Kidney capillary endothelial cell (primary cell): Measurements from ENCODE around the gene SHANK2.
"Not testable (repeated sequence)": the region's sequence is repeated elsewhere in the genome, so short reads cannot be mapped to it uniquely, and the experiment has no call there.

Experiments
- DNase-seq: peaks from one replicate; pipeline ENCODE4 v3.0.0-alpha.2; 2018; ENCODE audit warnings: low spot score

Gene SHANK2

DNA sequence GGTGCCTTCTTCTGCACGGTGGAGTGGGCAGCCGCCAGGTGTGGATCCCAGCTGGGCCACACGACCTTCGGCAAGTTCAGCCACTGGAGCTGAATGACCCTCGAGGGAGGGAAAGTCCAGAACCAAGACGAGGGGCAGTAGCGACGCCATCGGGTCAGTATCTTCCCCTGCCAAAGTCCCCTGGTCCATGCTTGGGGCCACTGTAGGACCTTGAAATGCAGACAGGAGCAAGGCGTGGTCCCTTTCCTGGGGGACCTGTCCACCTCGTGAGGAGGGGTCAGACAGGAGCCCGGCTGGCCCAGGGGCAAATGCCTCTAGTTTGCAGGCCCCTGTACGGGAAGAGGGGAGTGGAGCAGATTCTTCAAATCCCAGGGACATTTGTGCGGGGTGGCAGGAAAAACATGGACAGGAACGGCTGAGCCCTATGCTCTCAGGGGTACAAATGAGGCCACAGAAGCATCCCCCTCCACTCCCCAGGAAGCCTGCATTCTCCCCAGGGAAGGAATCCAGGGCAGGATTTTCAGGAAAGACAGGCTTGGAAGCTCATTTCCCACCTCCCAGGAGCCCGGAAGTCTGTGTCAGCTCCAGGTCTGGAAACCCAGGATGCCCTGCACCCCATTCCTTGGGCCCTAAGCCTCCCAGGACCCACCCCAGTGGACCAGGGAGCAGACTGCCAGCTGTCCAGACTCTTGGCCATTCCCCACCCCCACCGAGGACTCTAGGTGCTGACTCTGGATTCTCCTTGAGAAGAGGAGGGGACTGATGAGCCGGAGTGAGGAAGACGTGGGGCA is 6.6 kb downstream of the SHANK2 start:
- DNase-seq = no peak

DNA sequence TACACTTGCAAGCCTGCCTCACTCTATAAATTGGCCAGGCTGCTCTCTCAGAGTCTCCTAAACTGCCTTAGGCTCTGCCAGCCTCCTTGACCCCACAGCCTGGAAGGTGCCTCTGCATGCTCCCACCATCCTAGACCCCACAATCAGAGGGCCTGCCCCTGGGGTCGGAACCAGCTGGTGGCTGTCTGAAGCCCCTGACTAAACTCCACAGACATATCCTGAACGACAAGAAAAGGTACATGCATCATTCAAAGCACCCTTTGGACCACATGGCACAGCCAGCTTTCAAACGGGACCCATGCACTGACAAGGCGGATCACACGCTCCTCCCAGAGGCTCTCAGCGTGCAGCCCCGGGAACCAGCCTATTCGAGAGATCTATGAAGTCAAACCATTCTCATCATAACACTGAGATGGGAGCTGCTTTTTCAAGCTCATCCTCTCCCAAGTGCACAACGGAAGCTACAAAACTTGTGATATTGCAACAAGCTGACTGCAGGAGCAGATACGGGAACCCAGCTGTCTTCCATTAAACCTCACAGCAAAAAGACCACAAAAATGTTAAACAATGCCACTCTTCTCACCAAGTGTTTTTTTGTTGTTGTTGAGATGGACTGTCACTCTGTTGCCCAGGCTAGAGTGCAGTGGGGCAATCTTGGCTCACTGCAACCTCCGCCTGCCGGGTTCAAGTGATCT is 8.1 kb downstream of the SHANK2 start:
- DNase-seq = no peak

DNA sequence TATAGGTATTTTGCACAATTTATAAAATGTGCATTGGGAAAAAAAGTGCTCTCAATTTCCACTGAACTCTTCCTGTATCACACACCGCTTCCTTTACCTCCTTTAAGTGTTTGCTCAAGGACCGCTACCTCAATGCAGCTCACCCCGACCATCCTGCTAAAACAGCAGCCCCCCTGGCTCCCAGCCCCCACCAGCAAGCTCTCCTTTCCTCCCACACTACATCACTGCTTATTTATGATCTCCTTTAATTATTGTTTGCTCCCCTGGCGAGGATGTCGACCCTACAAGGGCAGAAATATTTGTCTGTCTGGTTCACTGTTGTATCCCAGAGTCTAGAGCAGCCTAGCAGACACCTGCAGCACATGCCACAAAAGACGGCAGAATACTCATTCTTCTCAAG is 10.0 kb downstream of the SHANK2 start:
- DNase-seq = no peak

DNA sequence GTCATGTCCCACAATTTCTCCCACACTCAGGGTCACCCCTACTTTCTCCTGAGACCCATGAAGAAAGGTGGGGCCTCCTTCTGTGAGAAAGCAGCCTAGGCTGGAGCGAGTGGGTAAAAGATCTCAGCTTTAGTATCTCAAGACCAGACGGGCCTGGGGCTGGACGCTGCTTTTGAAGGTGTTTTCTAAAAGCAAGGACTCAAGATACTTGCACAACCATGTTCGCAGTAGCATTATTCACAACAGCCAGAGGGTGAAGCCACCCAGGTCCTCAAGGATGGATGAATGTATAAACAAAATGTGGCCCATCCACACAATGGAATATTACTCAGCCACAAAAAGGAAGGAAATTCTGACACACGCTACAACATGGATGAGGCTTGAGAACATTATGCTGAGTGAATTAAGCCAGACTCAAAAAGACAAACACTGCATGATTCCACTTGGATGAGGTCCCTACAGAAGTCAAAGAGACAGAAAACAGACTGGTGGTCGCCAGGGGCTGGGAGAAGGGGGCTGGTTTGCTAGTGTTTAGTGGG is 10.6 kb downstream of the SHANK2 start:
- no peak for DNase-seq

DNA sequence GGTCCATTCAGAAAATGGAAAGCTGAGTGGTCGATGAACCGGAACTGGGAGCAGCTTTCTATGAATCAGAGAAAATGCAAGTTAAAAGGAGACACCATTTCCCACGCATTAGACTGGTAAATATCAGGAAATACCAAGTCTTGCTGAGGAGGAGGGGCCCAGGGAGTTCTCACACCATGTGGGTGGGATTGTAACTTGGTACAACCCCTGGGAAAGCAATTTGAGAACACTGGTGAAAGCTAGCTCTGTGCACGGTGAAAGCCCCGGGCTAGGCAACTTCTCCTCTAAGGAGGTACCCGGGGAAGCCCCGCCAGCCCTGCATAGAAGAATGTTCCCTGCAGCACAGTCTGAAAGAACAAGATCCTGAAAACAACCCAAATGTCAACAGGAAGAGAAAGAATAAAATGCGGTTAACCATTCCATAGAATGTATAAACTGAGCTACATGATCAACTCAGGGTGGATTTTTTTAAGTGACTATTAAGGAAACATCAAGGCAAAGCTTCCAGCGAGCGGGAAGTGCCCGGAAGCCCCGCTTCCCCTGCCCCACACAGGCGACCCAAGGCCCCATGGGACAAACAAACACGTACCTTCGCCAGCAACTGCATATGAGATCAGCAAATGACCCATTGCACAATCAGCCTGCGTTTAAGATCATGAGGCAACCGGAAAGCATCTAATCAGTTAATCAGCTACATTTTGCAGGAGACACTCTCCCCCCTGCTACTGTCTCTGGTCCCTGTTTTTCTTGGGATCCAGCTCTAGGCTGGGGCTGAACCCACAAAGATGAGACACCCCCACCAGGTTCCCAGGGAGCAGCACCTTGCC is 11.3 kb downstream of the SHANK2 start:
- DNase-seq = peak; percentile 37

DNA sequence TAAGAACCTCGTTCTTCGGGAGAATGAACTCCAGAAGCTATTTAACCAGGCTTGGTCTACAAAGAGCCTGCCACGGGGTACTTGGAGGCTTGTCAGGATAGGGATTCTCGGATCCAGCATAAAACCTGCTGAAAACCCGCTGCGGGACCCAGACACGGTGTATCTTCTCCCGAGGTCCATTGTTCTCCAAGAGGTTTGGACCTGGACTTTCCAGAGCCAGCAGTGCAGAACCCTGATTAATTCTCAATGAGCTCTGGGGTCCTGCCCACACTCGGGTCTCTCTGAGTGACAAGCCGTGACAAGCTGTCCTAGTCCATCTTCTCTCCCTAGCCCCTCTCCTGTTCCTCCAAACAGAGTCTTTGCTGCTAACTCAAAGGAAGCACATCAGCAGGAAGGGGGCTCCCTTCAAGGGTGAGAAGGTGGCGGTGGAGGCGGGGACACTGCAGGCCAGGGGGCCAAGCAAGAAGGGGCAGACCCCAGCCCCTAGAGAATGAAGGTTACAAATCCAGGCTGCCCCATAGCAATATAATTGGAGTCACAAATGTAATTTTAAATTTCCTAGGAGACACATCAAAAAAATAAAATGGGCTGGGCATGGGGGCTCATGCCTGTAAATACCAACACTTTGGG is 12.2 kb downstream of the SHANK2 start:
- no peak for DNase-seq

DNA sequence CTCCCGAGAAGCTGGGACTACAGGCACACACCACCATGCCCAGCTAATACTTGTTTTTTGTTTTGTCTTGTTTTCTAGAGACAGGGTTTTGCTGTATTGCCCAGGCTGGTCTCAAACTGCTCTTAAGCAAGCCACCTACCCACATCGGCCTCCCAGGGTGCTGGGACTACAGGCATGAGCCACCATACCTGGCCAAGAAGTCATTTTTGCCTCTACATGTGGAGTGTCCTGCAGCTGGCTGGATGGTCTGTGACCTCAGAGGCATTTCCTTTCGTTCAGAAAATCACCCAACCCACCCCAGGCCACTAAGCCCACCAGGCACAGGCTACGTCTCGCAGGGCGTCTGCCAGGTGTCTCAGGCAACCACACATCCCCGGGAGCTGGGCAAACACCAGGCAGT is 12.8 kb downstream of the SHANK2 start:
- DNase-seq = no peak

DNA sequence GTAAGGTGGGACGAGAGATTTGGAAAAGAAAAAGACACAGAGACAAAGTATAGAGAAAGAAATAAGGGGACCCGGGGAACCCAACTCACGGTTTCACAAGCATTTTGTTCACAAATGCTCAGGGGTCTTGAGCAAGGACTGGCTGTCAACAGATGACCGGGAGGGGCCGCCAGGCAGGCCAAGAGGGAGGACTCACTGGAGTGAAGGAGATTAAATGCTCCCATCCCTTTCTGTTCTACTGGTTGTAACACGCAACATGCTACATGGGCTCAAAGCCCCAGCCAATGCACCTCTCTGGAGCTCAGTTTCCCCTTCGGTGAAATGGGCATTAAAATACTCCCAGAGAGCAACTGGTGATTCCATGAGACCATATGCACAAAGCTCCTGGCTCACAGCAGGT is 13.4 kb downstream of the SHANK2 start:
- DNase-seq = no peak

DNA sequence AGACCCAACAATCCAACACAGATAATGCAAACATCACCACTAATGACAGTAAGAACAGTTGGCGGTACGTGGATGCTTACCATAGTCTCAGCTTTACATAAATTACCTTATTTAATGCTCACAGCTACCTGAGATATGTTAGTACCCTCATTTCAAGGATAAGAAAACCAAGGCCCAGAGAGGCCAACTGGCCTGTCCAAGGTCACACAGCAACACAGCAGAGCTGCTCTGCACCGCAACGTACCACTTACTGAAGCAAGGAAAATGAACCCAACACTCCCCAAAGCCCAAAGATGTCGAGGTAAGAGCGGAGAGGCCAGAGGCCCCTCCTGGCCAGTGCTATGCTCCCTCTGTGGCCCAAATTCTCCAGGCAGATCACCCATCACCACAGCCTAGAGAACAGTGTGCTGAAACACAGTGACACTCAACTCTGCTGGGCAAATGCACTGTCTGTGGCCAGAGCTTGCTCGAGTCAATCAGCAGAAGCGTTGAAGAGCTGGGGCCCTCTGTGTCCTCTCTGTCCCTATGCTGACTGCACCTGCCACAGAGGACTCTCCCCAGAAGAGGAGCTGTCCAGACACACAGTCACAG is 14.0 kb downstream of the SHANK2 start:
- DNase-seq = no peak

DNA sequence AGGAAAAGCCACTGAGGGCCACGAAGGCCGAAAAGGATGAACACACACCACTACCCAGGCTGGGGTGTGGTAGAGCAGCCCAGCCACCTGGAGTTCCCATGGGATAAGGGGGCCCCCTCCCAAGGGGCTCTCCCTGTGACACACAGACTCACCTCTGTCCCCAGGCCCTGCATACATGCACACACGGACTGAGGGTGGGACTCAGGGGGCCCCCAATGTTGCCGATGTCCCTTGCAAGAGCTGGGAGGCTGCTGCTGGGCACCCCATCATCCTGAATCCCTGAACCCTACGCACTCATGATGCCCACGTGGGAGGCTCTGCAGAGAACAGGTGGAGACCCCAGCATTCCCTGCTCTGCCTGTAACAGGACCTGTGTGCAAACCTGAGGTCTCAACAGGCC is 14.5 kb downstream of the SHANK2 start:
- DNase-seq = no peak

DNA sequence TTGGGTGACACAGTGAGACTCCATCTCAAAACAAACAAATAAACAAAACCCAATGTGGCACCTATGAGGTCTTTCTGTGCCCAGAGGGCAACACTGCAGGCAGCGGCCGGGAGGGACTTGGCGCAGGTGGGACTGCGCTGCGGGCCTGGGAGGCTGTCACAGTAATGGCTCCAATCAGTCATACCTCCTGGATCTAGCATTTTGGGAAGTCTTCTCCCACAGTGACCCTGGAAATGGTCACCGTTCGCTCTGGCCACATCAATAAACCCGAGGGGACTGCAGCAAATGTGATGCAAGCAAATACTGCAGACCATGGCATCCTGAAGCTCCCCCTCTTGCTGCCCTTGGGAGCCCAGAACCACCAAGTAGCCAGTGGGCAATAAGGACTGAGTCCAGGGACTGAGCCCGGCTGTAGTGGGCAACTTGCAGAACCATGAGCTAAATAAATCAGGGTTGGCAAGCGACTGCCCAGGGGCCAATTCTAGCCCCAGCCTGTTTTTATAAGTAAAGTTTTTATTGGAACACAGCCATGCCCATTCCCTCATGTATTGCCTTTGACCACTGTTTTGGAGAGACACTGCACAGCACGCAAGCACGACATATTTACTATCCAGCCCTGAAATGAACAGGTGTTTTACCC is 15.4 kb downstream of the SHANK2 start:
- no peak for DNase-seq

DNA sequence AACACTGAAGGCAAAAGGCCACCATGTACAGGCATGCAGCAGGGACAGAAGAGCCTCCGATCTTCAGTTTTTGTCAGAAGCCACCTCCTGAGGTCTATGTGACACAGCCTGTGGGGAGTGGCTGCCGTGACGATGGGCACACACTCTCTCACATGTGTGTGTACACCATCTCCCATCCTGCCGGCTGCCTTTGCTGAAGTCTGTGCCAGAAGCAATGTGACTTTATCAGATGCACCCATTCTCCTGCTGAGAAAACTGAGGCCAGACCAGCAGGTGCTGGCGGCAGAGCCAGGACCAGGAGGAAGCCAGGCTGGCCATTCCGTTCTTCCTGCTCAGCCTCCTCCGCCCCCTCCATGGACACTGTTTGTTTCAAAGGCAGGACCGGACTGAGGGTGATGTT is 16.7 kb downstream of the SHANK2 start:
- no peak for DNase-seq

DNA sequence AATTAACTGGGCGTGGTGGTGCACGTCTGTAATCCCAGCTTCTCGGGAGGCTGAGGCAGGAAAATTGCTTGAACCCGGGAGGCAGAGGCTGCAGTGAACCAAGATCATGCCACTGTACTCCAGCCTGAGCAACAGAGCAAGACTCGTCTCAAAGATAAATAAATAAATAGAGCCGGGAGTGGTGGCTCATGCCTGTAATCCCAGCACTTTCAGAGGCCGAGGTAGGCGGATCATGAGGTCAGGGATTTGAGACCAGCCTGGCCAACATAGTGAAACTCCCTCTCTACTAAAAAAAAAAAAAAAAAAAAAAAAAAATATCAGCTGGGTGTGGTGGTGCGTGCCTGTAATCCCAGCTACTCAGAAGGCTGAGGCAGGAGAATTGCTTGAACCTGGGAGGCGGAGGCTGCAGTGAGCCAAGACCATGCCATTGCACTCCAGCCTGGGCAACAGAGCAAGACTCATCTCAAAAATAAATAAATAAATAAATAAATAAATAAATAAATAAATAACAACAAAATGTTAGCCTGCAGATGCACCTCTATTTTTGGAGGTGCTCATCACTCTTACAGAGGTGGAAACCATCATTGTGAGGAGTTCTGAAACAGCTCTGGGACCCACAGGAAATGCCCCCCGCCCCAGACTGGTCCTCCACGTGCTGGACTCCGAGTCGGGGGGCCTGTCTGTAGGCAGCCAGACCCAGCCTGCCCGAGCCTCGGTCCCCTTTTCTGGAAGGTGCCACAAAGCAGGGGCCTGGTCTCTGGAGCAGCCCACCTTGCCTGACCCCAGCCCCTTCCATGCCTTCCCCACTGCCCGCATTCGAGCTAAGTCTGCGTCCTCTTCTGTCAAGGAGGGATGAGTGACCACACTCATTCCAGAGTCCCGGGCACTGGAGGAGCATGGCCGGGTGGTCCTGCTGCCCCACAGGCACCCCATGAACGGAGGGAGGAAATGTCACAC is 18.2 kb downstream of the SHANK2 start:
- not testable (repeated sequence) for DNase-seq

DNA sequence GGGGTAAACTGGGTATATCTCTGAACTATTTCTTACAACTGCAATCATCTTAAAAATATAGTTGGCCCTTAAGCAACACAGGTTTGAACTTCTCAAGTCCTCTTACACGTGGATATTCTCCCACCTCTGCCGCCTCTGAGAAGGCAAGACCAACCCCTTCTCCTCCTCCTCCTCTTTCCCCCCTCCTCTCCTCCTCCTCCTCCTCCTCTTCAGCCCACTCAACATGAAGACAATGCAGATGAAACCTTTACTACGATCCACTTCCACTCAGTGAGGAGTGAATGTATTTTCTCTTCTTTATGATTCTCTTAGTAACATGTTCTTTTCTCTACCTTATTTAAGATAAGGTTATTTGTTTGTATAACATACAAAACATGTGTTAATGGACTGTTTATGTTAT is 20.0 kb downstream of the SHANK2 start:
- DNase-seq = no peak

DNA sequence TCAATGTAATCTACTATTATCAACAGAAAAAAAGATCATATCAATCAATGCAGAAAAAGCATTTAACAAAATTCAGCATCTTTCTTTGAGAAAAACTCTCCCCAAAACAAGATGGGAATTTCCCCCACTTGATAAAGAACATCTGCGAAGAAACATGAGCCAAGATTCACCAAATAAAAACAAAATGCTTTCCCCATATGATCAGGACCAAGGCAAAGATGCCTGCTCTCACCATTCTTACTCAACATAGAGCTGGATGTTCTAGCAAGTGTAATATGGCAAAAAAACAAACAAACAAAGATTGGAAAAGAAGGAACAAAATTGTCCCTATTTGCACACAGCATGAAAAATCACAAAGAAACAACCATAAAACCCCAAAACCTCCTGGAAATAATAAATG is 23.4 kb downstream of the SHANK2 start:
- DNase-seq = no peak

DNA sequence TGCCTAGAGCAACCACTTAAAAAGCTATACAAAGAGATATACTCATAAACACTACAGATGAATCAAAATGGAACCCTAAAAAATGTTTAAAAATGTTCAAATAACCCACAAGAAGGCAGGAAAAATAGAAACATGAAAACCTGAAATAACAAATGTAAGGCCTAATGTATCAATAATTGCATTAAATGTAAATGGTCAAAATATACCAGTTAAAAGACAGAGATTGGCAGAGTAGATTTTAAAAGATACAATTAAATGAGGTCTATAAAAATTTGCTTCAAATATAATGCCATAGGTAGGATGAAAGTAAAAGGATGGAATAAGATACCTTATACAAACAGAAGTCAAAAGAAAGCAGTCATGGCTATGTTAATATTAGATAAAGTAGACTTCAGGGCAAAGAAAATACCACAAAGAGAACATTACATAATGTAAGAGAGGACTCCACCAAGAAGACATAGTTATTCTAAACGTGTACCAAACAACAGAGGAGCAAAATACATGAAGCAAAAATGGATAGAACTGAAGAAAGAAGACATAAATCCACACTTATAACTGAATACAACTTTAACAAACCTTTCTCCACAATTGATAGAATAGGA is 25.2 kb downstream of the SHANK2 start:
- DNase-seq = no peak

DNA sequence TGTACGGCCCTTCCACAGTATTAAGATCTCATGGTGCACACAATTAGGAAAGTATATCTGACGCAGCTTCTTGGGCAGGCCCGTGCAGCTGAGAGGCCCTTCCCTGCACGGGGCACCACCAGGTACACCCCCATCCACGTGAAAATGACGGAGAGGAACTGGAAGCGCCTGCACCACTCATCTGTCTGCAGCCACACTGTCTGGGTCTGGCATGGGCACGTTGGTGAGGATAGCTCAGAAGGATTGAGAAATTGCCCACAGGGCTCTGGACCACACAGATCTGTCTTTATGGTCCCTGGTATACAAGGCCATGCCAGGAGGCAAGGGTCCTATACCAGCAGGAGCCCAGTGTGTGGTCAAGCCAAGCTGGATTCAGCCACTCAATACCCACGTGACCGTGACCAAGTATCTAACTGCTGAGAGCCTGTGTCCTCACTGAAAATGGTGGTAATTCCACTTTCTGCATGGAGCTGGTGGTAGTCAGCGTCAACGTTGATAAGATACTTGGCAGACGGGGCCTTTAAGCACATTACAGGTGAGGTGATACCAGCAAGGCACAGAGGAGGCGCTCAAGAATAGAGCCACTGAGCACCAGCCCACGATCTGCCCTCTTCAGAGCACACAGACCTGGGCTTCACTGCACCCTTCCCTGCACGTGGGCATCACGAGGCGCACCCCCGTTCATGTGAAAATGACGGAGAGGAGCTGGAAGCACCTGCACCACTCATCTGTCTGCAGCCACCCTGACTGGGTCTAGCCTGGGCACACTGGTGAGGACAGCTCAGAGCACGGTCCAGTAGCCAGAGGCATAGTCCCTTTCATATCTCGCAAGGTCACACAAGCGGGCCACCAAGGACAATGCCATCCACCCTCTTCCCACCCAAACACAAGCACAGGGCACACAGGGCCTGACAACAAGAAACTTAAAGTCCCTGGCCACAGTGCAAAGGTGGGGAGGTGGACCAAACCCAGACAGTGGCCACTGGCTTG is 28.4 kb downstream of the SHANK2 start:
- no peak for DNase-seq

DNA sequence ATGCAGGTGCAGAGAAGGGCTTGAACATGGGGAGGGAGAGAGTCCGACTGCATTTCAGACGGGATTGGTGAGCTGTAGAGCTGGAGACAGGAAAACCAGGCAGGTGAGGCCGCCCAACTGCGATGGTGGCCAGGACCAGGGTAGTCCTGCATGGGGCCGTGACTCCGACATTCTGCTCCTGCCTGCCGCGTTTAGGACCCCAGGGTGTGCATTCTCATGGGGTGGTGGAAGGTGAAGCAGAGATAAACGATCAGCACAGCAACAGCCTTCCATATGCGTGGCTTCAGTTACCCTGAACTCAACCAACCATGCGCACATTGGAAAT is 29.3 kb downstream of the SHANK2 start:
- DNase-seq = no peak
